GM21367 (cell line): ENCODE results near the gene GSK3B.
A peak's percentile ranks its signal among the peaks of the same experiment; 100 is the strongest.
"Not testable (repeated sequence)": the region's sequence is repeated elsewhere in the genome, so short reads cannot be mapped to it uniquely, and the experiment has no call there.

ENCODE experiments used
- ATAC-seq: cut with Tn5 transposase; IDR thresholded peaks from one replicate; pipeline ENCODE4 v1.9.1; 2021; ENCODE audit not compliant: unreplicated experiment

GSK3B gene

DNA sequence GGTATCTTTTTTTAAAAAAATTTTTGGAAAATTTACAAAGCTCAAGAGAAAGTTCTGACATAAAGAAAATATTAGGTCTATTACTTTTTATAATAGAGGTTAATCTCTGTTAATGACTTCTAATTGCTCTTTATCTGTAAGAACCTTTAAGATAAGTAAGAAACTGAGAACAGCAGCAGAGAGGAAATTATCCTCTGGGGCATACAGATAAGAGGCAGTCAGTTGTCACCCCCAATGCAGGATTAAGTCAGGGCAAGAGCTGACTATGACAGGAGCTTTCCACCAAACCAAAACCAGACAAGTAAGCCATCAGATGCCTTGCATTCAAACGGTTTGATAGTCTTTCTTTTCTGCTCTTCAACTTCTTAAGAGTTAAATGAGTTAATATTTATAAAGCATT is 149.0 kb downstream of the GSK3B start:
- ATAC-seq = no peak

DNA sequence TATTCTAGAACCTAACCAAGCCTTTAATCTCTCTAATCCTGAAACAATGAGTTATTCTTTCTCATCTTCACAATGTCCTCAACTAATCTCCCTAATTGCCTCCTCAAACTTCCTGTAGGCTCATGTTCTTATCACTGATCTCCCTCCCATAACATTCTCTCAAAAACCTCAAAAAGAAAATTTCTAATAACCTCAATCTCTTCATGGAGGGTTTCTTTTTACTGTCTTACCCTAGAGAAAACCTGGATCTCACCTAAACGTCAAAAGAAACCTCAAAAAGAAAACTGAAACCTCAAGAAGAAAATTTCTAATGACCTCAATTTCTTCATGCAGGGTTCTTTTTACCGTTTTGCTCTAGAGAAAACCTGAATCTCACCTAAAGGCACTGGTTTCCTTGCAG is 150.2 kb downstream of the GSK3B start:
- ATAC-seq = no peak

DNA sequence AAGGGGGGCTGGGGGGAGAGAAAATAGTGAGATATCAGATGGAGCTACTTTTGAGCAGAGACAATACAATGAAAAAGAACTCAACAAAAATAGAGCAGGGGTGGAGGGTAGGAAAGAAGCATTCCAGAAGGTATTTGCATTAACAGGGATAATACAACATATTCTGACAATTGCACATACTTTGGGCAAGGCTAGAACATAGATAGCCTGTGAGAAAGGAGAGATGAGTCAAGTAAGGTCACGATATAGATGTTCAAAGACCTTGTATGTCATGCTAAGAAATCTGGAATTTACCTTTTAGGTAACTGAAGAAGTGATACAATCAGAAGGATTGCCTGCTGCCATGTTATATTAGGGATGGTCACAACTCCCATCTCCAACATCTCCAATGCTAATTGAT is 155.2 kb downstream of the GSK3B start:
- ATAC-seq = no peak

DNA sequence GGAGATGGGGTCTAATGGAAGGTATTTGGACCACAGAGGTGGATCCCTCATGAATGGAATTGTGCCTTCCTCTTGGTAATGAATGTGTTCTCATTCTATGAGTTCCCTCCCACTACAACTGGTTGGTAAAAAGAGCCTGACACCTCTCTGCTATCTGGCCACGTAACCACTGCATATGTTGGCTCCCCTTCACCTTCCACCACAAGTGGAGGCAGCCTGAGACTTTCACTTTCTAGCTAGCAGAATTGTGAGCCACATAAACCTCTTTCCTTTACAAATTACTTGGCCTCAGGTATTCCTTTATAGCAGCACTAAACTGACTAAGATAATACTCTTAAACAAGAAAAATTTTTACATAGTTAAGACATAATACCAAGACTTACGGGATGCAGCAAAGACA is 157.0 kb downstream of the GSK3B start:
- ATAC-seq = peak; percentile 96

DNA sequence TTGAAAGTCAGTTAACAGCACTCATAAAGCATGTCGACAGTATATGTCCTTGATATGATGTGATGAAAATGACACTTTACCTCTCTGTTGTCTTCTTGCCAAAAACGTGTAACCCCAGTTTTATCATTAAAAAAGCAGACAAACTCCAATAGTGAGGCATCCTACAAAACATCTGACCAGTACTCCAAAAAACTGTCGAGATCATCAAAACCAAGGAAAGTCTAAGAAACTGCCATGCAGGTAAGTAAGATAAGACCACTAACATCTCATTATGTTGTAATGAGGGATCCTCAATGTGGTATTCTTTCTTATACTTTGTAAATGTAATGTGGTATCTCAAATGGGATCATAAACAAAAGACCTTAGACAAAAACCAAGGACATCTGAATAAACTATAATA is 160.0 kb downstream of the GSK3B start:
- no peak for ATAC-seq

DNA sequence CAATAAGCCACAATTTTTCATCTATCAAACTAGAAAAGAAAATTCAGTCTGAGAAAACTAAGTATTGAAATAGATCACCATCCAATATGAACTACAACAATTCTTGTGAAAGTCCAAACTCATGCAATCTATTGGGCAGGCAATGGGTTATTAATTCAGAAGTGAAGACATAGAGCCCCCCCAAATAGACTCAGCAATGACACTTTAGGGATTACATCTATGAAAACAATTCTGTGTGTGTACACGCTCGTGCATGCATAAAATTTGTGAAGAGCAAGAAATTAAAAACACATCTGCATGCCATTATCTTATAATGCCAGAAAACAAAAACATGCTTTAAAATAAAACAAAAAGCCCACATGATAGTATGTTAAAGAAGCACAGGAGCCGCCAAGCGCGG is 161.0 kb downstream of the GSK3B start:
- no peak for ATAC-seq

DNA sequence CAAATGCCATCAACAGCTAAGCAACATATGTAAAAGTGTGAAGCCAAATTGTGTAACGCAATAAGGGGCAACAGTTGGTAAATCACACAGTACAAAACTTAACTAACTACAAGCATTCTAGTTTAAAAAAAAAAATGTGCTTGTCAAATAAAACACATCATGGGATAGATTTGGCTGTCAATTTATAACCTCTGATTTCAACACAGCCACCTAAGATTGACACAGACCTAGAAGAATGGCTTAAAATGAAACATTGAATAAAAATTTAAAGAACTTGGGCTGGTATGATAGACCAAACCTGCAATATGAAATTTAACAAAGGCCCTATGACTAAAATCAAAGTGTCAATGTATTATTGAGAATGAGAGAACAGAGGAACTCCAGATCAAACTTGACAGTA is 164.0 kb downstream of the GSK3B start:
- no peak for ATAC-seq

DNA sequence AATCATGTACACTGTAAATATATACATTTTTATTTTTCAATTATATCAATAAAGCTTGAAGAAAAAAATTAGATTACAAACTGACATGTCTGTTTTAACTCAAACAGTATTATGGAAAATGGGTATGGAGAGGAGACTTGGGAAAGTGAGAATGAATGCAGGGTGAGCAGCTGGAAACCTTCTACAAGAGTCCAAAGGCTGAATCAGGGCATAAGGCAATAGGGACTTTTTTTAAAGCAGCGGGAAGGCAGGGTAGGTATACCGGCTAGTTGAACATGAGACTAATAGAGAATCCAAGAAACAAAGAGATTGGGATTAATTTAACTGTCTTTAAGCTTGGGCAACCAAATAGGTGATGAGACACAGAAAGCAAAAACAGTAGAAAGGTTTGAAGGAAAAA is 167.1 kb downstream of the GSK3B start:
- no peak for ATAC-seq

DNA sequence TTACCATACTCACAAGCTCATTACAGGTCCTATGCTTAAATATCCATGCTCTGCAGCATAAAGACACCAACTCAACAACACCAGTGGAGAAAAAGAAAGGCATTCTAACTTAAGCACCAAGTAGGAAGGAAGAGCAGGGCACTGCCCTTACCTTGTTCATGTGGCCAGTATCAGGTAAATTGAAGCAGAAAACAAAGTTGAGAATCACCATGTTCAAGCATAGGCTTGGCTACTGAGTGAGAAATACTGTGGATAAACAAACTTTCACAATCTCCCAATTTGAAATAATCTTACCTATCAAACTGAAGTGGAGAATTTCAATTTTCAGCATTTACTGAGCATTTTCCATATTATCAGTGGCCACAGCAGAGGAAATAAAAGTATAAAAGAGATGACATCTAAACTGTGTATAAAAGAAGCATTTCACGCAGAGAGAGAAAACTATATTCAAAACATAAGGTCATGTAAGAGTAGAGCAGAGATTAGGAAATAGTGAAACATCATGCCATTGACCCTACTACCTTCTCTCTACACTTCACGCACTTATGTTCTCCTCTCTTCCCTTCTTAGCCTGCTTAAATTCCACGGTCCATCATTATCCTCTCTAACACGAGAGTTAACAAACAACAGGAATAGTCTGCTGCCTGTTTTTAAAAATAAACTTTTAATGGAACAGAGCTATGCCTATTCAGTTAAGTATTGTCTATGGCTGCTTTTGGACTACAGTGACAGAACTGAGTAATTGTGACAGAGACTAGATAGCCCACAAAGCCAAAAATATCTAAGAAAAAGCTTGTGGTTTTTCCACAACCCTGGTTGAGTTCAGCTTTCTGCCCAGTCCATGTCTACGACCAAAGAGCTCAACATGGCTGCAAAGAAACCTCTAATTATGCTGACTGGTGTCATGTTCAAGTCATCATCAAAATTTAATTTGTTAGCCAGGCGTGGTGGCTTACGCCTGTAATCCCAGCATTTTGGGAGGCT is 169.8 kb downstream of the GSK3B start:
- no peak for ATAC-seq

DNA sequence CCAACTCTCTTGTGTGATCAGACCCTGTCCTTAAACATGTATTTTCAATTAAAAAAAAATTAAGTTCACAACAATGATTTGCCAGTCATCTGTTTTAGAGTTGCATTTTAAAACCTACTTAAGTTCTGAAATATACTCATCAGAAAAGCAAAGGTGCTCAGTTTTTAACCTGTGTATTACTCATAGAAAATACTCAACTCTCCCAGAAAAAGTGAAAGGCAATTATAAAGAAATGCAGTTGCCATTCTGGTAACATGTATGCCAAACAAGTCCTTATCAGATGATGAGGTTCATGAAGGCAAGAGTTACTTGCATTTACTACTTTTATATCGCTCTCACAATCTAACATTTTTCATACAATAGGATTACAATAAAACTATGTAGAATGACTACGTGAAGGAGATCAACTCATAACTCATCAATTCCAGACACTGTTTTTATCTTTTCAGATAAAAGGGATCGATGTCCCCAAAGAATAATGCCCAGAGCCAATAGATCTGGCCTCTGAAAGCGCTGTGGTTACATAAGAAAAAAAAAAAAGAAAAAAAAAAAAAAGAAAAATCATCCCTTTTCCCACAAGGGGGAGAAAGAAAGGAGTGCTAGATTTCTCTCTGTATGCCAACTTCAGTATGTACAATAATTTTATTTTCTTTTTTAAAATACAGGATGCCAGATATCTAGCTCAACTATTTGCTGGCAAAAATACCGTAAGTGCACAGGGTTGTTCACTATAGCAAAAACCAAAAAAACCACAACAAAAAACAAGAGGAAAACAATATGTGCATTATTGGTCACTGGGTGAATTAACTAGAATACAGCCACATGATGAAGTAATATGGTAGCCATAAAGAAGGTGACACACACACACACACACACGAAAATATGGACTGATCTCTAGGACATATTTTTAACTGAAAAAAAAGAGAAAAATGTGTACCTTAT is 175.0 kb downstream of the GSK3B start:
- ATAC-seq = no peak

DNA sequence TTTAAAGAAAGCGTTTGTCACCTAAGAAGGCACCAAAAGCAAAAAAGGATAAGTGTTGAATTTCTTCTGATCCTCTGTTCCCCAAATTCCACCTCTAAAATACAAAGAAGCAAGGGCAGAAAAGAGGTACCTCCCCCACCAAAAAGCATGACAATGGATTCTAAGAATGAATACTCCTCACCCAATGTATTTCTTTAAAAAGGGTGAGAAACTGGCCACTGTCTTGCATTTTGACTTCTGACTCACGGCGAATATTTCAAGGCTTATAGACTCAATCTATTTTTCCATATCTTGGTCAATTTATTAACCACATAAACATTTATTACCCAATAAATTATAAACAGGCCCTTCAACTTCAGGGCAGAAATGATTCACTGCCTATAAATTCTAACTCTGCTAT is 181.2 kb downstream of the GSK3B start:
- no peak for ATAC-seq

DNA sequence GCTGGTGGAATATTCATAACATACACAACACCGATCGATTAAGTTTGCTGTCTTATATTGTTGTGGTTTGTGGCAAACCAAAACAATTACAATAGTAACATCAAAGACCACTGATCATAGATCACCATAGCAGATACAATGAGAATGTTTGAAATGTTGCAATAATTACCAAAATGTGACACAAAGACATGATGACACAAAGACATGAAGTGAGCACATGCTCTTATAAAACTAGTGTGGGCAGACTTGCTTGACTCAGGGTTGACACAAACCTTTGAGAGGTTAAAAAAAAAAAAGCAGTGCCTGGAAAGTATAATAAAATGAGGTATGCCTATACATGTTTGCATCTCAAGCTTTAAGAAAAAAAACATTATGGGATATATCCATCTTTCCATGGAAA is 182.0 kb downstream of the GSK3B start:
- no peak for ATAC-seq

DNA sequence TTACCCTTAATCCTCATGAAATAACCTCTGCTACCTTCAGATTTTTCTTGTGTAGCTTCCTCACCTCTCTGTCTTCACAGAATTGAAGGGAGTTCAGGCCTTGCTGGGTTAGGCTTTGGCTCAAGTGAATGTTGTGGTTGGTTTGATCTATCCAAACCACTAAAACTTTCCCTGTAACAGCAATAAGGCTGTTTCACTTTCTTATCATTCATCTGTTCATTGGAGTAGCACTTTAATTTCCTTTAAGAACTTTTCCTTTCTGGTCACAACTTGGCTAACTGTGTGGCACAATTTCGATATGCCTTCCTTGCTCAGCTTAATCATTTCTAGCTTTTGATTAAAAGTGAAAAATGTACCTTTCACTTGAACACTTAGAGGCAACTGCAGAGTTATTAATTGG is 182.5 kb downstream of the GSK3B start:
- no peak for ATAC-seq

DNA sequence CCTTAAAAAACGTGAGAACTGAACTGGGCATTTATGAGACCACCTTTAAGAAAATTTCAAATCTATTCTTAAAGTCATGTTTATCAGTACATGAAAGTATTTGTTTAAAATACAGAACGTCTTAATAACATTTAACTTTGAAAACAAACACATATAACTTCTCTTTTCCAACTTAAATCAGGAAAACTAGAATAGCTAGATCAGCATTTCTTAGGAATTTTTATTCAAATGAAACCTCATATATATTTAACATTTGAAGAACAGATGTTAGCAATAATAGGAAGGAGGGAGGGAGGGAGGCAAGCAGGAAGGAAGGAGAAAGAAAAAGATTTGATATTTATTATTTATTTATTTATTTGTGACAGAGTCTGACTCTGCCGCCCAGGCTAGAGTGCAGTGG is 192.2 kb downstream of the GSK3B start:
- no peak for ATAC-seq

DNA sequence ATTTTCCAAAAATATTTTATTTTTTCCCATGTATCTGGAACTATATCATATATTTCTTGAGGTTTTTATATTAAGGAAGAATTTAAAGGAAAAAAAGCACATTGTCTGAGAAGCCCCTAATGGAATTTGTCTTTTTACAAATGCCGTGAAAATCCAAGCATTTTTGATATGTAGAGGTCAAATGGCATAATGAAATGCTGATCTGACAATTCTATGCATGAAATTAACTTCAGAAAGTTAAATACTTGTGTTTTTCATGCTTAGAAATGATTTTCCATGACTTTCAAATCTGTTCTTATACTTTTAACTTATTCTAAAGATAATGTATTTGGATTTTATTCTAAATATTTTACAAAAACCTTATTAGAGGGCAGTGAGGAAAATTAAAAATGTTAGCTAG is 193.1 kb downstream of the GSK3B start:
- no peak for ATAC-seq

DNA sequence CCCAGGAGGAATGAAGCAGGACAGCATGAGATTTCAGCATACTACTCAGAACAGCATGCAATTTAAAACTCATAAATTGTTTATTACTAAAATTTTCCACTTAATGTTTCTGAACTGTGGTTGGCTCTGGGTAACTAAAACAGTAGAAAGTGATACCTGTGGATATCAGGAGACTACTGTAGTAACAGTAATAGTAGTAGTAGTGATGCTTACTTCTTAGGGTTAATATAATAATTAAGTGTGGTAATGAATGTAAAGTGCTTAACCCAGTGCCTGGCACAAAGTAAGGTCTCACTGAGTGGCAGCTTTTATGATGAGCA is 195.1 kb downstream of the GSK3B start:
- no peak for ATAC-seq

DNA sequence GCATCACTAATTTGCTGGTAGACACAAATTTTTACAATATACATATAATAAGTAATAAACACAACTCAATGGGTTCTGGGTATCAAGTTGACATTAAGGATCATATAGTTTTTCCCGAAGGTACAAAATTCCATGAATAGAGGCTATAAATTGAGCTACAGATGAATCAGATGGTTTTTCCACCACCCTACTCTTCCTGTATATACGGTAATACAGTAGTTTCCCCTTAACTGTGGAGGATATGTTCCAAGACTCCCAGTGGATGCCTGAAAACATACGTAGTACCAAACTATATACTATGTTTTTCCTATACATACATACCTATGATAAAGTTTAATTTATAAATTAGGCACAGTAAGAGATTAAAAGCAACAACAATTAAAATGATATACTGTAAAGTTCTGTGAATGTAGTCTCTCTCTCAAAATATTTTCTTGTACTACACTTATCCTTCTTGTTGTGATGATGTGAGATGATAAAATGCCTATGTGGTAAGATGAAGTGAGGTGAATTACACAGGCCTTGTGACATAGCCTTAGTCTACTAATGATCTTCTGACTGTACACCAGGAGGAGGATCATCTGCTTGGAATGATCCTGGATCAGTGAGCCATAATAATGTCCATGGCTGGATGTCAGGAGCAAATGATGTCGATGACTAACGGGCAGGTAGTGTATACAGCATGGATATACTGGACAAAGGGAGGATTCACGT is 195.6 kb downstream of the GSK3B start:
- no peak for ATAC-seq

DNA sequence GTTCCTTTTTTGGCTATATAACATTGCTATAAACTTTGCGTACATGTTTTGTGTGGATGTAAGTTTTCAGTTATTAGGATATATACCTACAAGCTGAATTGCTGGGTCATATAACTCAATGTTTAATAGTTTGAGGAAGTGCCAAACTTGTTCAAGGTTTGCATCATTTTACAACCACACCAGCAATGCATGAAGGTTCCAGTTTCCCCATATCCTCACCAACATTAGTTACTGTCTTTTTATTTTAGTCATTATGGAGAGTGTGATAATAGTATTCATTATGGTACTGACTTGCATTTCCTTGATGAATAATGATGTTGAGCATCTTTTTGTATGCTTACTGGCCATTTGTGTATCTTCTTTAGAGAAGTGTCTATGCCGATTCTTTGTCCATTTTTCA is 200.1 kb downstream of the GSK3B start:
- no peak for ATAC-seq

DNA sequence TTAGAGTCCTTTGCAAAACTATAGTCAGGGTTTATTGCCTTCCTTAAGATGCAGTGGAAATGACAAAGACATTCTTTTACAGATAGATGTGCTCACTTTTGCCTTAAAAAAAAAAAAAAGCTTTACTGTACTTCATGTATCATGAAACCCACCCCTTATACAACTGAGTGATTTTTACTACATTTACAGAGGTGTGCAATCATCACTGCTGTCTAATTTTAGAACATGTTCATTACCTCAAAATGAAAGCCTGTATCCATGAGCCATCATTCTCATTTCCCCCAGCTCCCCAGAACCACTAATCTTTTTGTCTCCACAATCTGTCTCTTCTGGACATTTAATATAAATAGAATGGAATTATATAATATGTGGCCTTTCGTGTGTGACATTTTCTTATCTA is 200.5 kb downstream of the GSK3B start:
- ATAC-seq = no peak

DNA sequence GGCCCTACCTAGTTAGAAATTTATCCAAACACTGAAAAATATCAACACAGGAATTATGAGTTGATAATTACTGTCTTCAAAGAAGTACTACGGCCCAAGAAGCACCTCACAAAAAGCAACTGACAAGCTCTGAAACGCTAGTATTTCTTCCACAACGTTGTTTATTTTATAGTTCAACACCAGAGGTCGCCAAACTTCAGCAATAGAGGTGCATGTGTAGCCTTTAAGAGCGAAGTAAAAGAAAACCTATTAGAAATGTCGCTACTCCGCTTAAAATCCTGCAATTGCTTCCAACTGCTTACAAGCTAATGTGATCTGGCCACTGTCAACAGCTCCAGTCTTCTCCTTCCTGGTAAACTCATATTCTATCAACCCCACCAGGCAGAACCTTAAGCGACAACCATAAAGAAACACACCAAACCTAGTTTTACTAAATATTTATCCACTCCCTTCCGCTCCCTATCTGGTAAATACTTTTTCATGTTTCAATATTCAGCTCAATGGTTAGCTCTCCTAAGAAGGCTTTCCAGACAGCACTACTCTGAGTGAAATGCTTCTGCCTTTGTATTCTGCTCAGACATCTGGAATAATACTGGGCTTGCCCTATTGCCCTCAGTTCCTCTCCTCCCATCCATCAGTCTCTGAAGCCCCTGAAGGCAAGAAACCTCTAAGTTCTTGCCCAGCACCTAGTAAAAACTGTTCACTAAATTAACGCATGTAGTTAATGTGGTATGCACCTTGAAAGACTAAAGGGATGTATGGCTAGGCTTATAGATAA is 202.1 kb downstream of the GSK3B start:
- ATAC-seq = no peak

DNA sequence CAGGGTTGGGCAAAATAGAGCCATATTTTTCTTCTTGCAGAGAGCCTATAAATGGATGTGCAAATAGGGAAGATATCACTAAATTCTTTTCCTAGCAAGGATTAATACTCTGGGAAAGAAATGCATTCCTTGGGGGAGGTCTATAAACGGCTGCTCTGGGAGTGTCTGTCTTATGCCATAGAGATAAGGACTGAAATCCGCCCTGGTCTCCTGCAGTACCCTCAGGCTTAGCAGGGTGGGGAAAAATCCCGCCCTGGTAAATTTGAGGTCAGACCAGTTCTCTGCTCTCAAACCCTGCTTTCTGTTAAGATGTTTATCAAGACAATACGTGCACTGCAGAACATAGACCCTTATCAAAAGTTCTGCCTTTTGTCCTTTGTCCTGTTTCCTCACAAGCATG is 205.6 kb downstream of the GSK3B start:
- ATAC-seq = not testable (repeated sequence)
